ENCODE data around the gene RBM8A.

Gene RBM8A

GRCh38 chr1:145874646-145875045 lies 52.6 kb downstream of the RBM8A start:
- no peak for DNase-seq

GRCh38 chr1:145871994-145872924 lies 55.0 kb downstream of the RBM8A start:
- DNase-seq = no peak

Data from effector CD8-positive, alpha-beta T cell (primary cell).